ENCODE data around the gene PAK4. TPM values are rescaled to one million over a fixed set of nuclear protein-coding genes. Genes with fewer than 3 reads are reported as not detected.

PAK4 gene
- total and polyA plus RNA-seq, 10 of the 15 experiments (the other 5 are each of a cell fraction or from before 2014, with no cell fraction given): 0.08 to 19.3 (median 5.9) TPM

- TF ChIP-seq SREBF2 (IDR thresholded peaks at IDR 0.05; ENCODE audit: low read length) (no peak), IKZF2 (IDR thresholded peaks at IDR 0.05) (no peak), RFX5 (IDR thresholded peaks at IDR 0.05; ENCODE audit: low read depth, low read length) (no peak)
Observed at GRCh38 chr19:39178296-39179006, 52.9 kb downstream of the PAK4 start (continued).

GRCh38 chr19:39179754-39180153 lies 54.2 kb downstream of the PAK4 start:
- Histone ChIP-seq H3K27ac (ENCODE audit: control insufficient read depth, insufficient read depth) (no peak overlapping the region), H3K4me3 (no peak overlapping the region), H3K79me2 (ENCODE audit: control insufficient read depth, insufficient read depth, low read length) (no peaks in the 10 kb centered on the region), H3K4me2 (ENCODE audit: control insufficient read depth, insufficient read depth) (no peak overlapping the region), H4K20me1 (ENCODE audit: control insufficient read depth, insufficient read depth) (no peaks in the 10 kb centered on the region; the same call in 1 of the 2 replicates), H3K4me1 (ENCODE audit: control insufficient read depth, insufficient read depth, low read length) (no peaks in the 10 kb centered on the region), H3K9ac (ENCODE audit: control insufficient read depth, insufficient read depth, low read length) (no peak overlapping the region), H2AFZ (ENCODE audit: control insufficient read depth, low read depth, low read length) (no peak overlapping the region), H3K36me3 (ENCODE audit: control insufficient read depth in 2 of 2, insufficient read depth in 2 of 2, low read length in 1 of 2) (peaks cover 0 to 8% of the 10 kb centered on the region in 2 experiments; a peak in 2 of 4 replicates), H3K9me3 (replicated peaks; ENCODE audit: control insufficient read depth, insufficient read depth, low read length) (no peaks in the 10 kb centered on the region), H3K27me3 (replicated peaks in 1 of 2; ENCODE audit: control insufficient read depth in 2 of 2, insufficient read depth in 2 of 2, low read length in 1 of 2) (no peaks in the 10 kb centered on the region)
- ATAC-seq (no peak), FAIRE-seq (no peak), DNase-seq (ENCODE audit: low read depth, low spot score) (no peak)
- ChIA-PET POLR2A (no interaction called here), CTCF (no interaction called here), RAD21 (ENCODE audit: unreplicated experiment) (no interaction called here), SMC1A (ENCODE audit: uncharacterized antibody, unreplicated experiment) (interaction anchor here (0.6 kb wide), 1 partner anchor 81 kb away, joined by 4 read pairs; no protein-coding TSS in a partner anchor)
- whole genome bisulfite sequencing (ENCODE audit: insufficient coverage, insufficient replicate concordance, low lambda C conversion rate, missing lambda C conversion rate): 96% methylated on average over 10 of the region's 10 CpGs
- in situ Hi-C loops (cut with MboI): no loop called here
- TF ChIP-seq BRCA1 (IDR thresholded peaks at IDR 0.05; ENCODE audit: low read depth, low read length) (no peak), ZNF384 (IDR thresholded peaks at IDR 0.05; ENCODE audit: borderline replicate concordance, low read depth, low read length) (no peak), ATF3 (IDR thresholded peaks at IDR 0.05; ENCODE audit: borderline replicate concordance, extremely low read depth, low read depth, low read length) (no peak), NFYB (IDR thresholded peaks at IDR 0.05; ENCODE audit: insufficient read depth, low read depth, low read length) (no peak), BCL11A (IDR thresholded peaks at IDR 0.05; ENCODE audit: low read depth, low read length) (no peak), MLLT1 (IDR thresholded peaks at IDR 0.05) (no peak), NBN (IDR thresholded peaks at IDR 0.05) (no peak), PKNOX1 (IDR thresholded peaks at IDR 0.05) (no peak), SMAD5 (IDR thresholded peaks at IDR 0.05; ENCODE audit: low read depth) (no peak), ELK1 (IDR thresholded peaks at IDR 0.05; ENCODE audit: low read depth, low read length) (no peak)
- intact Hi-C loops (cut with micrococcal nuclease; ENCODE audit: unreplicated experiment): no loop called here
- no TSS peak for BruUV-seq (replicated peaks)
